K562 (cell line): Measurements from ENCODE around the gene TMEFF2. TPM values are rescaled to one million over a fixed set of nuclear protein-coding genes. Genes with fewer than 3 reads are reported as not detected.

Experiments used
- CHD7 ChIP-seq: fragments of 200-600 bp; sonication (generic); IDR thresholded peaks from one replicate; pipeline ENCODE4 v1.6.1; 2012; ENCODE audit warnings: mild to moderate bottlenecking, low read depth, low read length, inconsistent platforms
- DMBX1 ChIP-seq: fragments of 250-450 bp; sonication (Bioruptor Pico); IDR thresholded peaks from 2 replicates; pipeline ENCODE4 v1.8.0; 2022; ENCODE audit warnings: inconsistent platforms, mild to moderate bottlenecking, moderate library complexity, borderline replicate concordance
- SRSF3 ChIP-seq: fragments of 200-400 bp; formaldehyde crosslinking; IDR thresholded peaks from 2 replicates; pipeline ENCODE4 v1.6.1; 2016; ENCODE audit warnings: mild to moderate bottlenecking, low read length, moderate library complexity; ENCODE audit not compliant: insufficient read depth
- ZNF282 ChIP-seq: sonication (generic); formaldehyde crosslinking; IDR thresholded peaks from 2 replicates; pipeline ENCODE4 v1.8.1; 2023; ENCODE audit warnings: missing genetic modification reagents
- polyA plus RNA-seq, 8 experiments: library from polyadenylated mRNA; depleted of rRNA in 4 of 8; stranded (reverse) in 5 of 8; unstranded in 3 of 8; fragments of >200 nt; fragmentation: Nextera tagmentation in 2 of 8; fragmentation: Illumina TruSeq in 1 of 8; extraction: Ambion mirVana in 2 of 8; extraction: Trizol in 1 of 8; gene quantifications; 2 replicates each; pipeline versions ENCODE4 v1.2.1 to v1.2.3, GENCODE V29; 2011 to 2014; ENCODE audit warnings: inconsistent platforms in 1 of 8, missing spikeins in 1 of 8
- total RNA-seq, 7 experiments: library from RNA; depleted of rRNA in 6 of 7; stranded (reverse); fragments of >200 nt in 6 of 7; fragmentation: Illumina TruSeq in 2 of 7; extraction: Trizol in 2 of 7; gene quantifications; 2 replicates each; pipeline versions ENCODE4 v1.2.1 to v1.2.3, GENCODE V29; 2011 to 2021; ENCODE audit warnings: low replicate concordance in 1 of 7

Gene TMEFF2
- total and polyA plus RNA-seq, 9 of the 15 experiments (the other 6 are each of a cell fraction or from before 2014, with no cell fraction given), result 1.4 TPM; not detected in 8

- no peak for TF ChIP-seq CHD7
- TF ChIP-seq ZNF282 (CRISPR knock-in tag), result no peak
- TF ChIP-seq DMBX1 (CRISPR knock-in tag), result no peak
- no peak for TF ChIP-seq SRSF3
Observed at GRCh38 chr2:192148620-192149321, 46.0 kb downstream of the TMEFF2 start (continued).
